ENCODE measurements around the gene CCR7. TPM values are rescaled to one million over a fixed set of nuclear protein-coding genes. Genes with fewer than 3 reads are reported as not detected.
A peak's percentile ranks its signal among the peaks of the same experiment; 100 is the strongest.

Gene CCR7
- total RNA-seq, 1 donor from 2014 or later, result not detected

DNA sequence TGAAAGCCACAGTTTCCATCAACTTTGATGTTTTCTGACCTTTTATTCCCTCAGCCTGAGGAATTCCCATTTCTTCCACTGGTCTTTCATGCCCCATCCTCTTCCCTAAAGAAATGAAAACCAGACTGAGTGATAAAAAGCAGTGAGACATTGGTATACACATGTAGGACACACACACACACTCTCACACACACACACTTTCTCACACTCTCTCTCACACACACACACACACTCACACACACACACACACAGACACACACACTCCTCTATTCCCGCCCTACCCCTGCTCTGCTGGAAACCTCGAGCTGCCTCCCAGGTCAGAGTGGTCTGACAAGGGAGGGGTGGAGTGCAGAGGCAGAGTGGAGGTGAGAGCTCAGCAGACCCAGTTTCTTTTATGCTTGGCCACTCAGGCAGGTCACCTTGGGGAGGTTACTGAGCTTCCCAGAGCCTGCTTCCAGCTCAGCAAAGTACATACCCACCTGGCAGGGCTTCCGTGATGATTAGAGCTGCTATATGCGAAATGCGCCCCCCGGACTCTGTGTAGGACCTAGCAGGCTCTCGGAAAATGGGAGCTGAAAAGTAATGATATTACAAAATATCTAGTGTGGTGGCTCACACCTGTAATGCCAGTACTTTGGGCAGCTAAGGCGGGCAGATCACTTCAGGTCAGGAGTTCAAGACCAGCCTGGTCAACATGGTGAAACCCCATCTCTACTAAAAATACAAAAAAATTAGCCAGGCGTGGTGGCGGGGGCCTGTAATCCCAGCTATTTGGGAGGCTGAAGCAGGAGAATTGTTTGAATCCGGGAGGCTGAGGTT is 30.7 kb downstream of the CCR7 start:
- Histone ChIP-seq H2AFZ (ENCODE audit: low read depth, low read length) (no peak overlapping the region), H3K4me1 (ENCODE audit: insufficient read depth, low read length) (peaks cover 26% of the 10 kb centered on the region), H4K20me1 (ENCODE audit: insufficient read depth, low read length) (no peaks in the 10 kb centered on the region), H3K79me2 (ENCODE audit: insufficient read depth, low read length) (no peaks in the 10 kb centered on the region), H3K27me3 (ENCODE audit: insufficient read depth, low read length) (no peaks in the 10 kb centered on the region), H3K36me3 (ENCODE audit: insufficient read depth, low read length) (no peaks in the 10 kb centered on the region), H3K9ac (ENCODE audit: low read length) (no peak overlapping the region), H3K4me3 (ENCODE audit: insufficient read depth, low read depth, low read length) (no peak overlapping the region), H3K27ac (ENCODE audit: low read depth, low read length) (no peak overlapping the region), H3K4me2 (ENCODE audit: low read length) (no peak overlapping the region), H3K9me3 (ENCODE audit: insufficient read depth, low read depth, low read length) (no peaks in the 10 kb centered on the region)
- H3K4me1 Mint-ChIP-seq (ENCODE audit: low read depth, unreplicated experiment), result peaks cover 27% of the 10 kb centered on the region
- peak overlapping the region; percentile 36 for H3K27ac Mint-ChIP-seq (ENCODE audit: unreplicated experiment)
- DNase-seq (ENCODE audit: low read depth) (no peak), FAIRE-seq (no peak)
- TF ChIP-seq, protein P1, sequence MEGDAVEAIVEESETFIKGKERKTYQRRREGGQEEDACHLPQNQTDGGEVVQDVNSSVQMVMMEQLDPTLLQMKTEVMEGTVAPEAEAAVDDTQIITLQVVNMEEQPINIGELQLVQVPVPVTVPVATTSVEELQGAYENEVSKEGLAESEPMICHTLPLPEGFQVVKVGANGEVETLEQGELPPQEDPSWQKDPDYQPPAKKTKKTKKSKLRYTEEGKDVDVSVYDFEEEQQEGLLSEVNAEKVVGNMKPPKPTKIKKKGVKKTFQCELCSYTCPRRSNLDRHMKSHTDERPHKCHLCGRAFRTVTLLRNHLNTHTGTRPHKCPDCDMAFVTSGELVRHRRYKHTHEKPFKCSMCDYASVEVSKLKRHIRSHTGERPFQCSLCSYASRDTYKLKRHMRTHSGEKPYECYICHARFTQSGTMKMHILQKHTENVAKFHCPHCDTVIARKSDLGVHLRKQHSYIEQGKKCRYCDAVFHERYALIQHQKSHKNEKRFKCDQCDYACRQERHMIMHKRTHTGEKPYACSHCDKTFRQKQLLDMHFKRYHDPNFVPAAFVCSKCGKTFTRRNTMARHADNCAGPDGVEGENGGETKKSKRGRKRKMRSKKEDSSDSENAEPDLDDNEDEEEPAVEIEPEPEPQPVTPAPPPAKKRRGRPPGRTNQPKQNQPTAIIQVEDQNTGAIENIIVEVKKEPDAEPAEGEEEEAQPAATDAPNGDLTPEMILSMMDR (IDR thresholded peaks at IDR 0.05; ENCODE audit: insufficient read depth, low read depth, low read length), result no peak
- H3K36me3 Mint-ChIP-seq (ENCODE audit: low read depth, unreplicated experiment), result no peaks in the 10 kb centered on the region
- no peaks in the 10 kb centered on the region for H3K27me3 Mint-ChIP-seq (ENCODE audit: low read depth, unreplicated experiment)
- peak overlapping the region; percentile 45 for H3K4me3 Mint-ChIP-seq (ENCODE audit: unreplicated experiment)
- no peaks in the 10 kb centered on the region for H3K9me3 Mint-ChIP-seq (ENCODE audit: unreplicated experiment)

DNA sequence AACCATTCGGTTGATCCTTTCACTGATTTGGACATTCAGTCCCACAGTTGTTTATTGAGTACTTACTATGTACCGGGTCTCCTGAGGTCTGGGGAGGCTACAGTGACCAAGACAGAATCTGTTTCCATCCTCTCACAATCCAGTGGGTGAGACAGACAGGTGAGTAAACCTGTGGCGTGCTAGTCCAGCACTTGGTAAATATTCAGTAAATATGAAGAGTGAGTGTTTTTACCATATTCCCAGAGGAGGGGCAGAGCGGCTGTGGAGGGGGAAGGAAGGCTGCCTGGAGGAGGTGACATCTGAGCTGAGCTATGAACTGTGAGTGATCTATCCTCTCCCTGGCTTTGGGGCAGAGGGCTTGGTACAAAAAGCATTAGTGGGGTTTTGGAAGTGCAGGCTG is 31.4 kb downstream of the CCR7 start:
- no peak overlapping the region for H2AFZ ChIP-seq (ENCODE audit: low read depth, low read length)
- H3K4me1 Mint-ChIP-seq (ENCODE audit: low read depth, unreplicated experiment), result peaks cover 27% of the 10 kb centered on the region
- no peaks in the 10 kb centered on the region for H3K9me3 ChIP-seq (ENCODE audit: insufficient read depth, low read depth, low read length)
- no peaks in the 10 kb centered on the region for H4K20me1 ChIP-seq (ENCODE audit: insufficient read depth, low read length)
- peaks cover 26% of the 10 kb centered on the region for H3K4me1 ChIP-seq (ENCODE audit: insufficient read depth, low read length)
- no peak overlapping the region for H3K4me2 ChIP-seq (ENCODE audit: low read length)
- no peaks in the 10 kb centered on the region for H3K9me3 Mint-ChIP-seq (ENCODE audit: unreplicated experiment)
- TF ChIP-seq, protein P1 (IDR thresholded peaks at IDR 0.05; ENCODE audit: insufficient read depth, low read depth, low read length), result no peak
- no peak for TF ChIP-seq EZH2 (IDR thresholded peaks at IDR 0.05; ENCODE audit: insufficient read depth, low read length)
- H3K4me3 ChIP-seq (ENCODE audit: insufficient read depth, low read depth, low read length), result no peak overlapping the region
- peak overlapping the region; percentile 36 for H3K27ac Mint-ChIP-seq (ENCODE audit: unreplicated experiment)
- H3K9ac ChIP-seq (ENCODE audit: low read length), result peak overlapping the region; percentile 6
- peak overlapping the region; percentile 55 for H3K4me3 Mint-ChIP-seq (ENCODE audit: unreplicated experiment)
- no peaks in the 10 kb centered on the region for H3K27me3 Mint-ChIP-seq (ENCODE audit: low read depth, unreplicated experiment)
- no peaks in the 10 kb centered on the region for H3K27me3 ChIP-seq (ENCODE audit: insufficient read depth, low read length)
- H3K79me2 ChIP-seq (ENCODE audit: insufficient read depth, low read length), result no peaks in the 10 kb centered on the region
- DNase-seq (ENCODE audit: low read depth), result no peak
- no peak overlapping the region for H3K27ac ChIP-seq (ENCODE audit: low read depth, low read length)
- no peaks in the 10 kb centered on the region for H3K36me3 ChIP-seq (ENCODE audit: insufficient read depth, low read length)
- FAIRE-seq, result no peak
- H3K36me3 Mint-ChIP-seq (ENCODE audit: low read depth, unreplicated experiment), result no peaks in the 10 kb centered on the region

Measured in astrocyte (in vitro differentiated cells and primary cell).